PC-9 (cell line): ENCODE measurements around the gene NTM. TPM values are rescaled to one million over a fixed set of nuclear protein-coding genes. Genes with fewer than 3 reads are reported as not detected.

Experiments used
- BruUV-seq: library from RNA; stranded (reverse); fragments of 400-500 nt; replicated peaks from 2 replicates; lab custom pipeline; 2021; lab: Mats Ljungman, UMichigan
- CTCF ChIA-PET: fragments of 300-600 bp; sonication (Branson Sonifier 250); formaldehyde crosslinking; loops from one replicate; lab custom pipeline; 2022; ENCODE audit warnings: antibody characterized with exemption; lab: Charles Lee
- POLR2A ChIA-PET: fragments of 300-600 bp; sonication (Branson Sonifier 250); formaldehyde crosslinking; loops from one replicate; lab custom pipeline; 2022; ENCODE audit warnings: antibody characterized with exemption; ENCODE audit not compliant: unreplicated experiment; lab: Charles Lee
- DNase-seq, 2 experiments: peaks; one replicate each; pipeline versions ENCODE4 v3.0.0 to v3.0.0-alpha.2; 2015 to 2022; ENCODE audit warnings: mixed read lengths in 1 of 2
- H2AFZ ChIP-seq: fragments of 200-600 bp; sonication (generic); 2 replicates; pipeline ENCODE4 v1.8.1; 2017; ENCODE audit warnings: antibody characterized with exemption
- H3F3A ChIP-seq: fragments of 200-600 bp; sonication (generic); 2 replicates; pipeline ENCODE4 v1.8.1; 2017; ENCODE audit warnings: antibody characterized with exemption, mild to moderate bottlenecking, low read depth; ENCODE audit not compliant: insufficient read depth
- H3K27ac ChIP-seq: fragments of 200-600 bp; sonication (generic); 2 replicates; pipeline ENCODE4 v1.6.1; 2016; ENCODE audit warnings: mixed run types
- H3K27me3 ChIP-seq: fragments of 200-600 bp; sonication (generic); 2 replicates; pipeline ENCODE4 v1.6.1; 2016; ENCODE audit warnings: low read depth, mixed run types; ENCODE audit not compliant: insufficient read depth
- H3K36me3 ChIP-seq: fragments of 200-600 bp; sonication (generic); 2 replicates; pipeline ENCODE4 v1.6.1; 2016; ENCODE audit warnings: low read depth, mixed run types
- H3K4me1 ChIP-seq: fragments of 200-600 bp; sonication (generic); replicated peaks from 2 replicates; pipeline ENCODE4 v1.6.1; 2016; ENCODE audit warnings: mixed run types; ENCODE audit not compliant: insufficient read depth
- H3K4me2 ChIP-seq: fragments of 200-600 bp; sonication (generic); 2 replicates; pipeline ENCODE4 v1.6.1; 2017; ENCODE audit warnings: mixed run types
- H3K4me3 ChIP-seq: fragments of 200-600 bp; sonication (generic); 2 replicates; pipeline ENCODE4 v1.6.1; 2016; ENCODE audit warnings: mixed run types
- H3K79me2 ChIP-seq: fragments of 200-600 bp; sonication (generic); 2 replicates; pipeline ENCODE4 v1.6.1; 2017; ENCODE audit warnings: low read depth, mixed run types
- H3K9me2 ChIP-seq: fragments of 200-600 bp; sonication (generic); 2 replicates; pipeline ENCODE4 v1.8.1; 2017; ENCODE audit warnings: mild to moderate bottlenecking; ENCODE audit not compliant: insufficient read depth
- H3K9me3 ChIP-seq: fragments of 200-600 bp; sonication (generic); 2 replicates; pipeline ENCODE4 v1.8.1; 2016; ENCODE audit warnings: low read depth; ENCODE audit not compliant: insufficient read depth
- H4K20me1 ChIP-seq: fragments of 200-600 bp; sonication (generic); 2 replicates; pipeline ENCODE4 v1.8.1; 2017; ENCODE audit not compliant: insufficient read depth
- CTCF ChIP-seq: fragments of 200-600 bp; sonication (generic); conservative IDR thresholded peaks from 2 replicates; pipeline ENCODE4 v1.6.1; 2017; ENCODE audit warnings: mixed run types, antibody characterized with exemption, mild to moderate bottlenecking, moderate library complexity
- EZH2 ChIP-seq: fragments of 200-600 bp; sonication (generic); IDR thresholded peaks from 2 replicates; pipeline ENCODE4 v1.8.0; 2017; ENCODE audit warnings: antibody characterized with exemption, low read depth
- intact Hi-C: fragments of 100-400 bp; cut with micrococcal nuclease; formaldehyde crosslinking; loops from one replicate; pipeline ENCODE4 v1.10.0; 2022; ENCODE audit not compliant: unreplicated experiment
- total RNA-seq: library from RNA; stranded (reverse); gene quantifications from 2 replicates; pipeline ENCODE4 v1.2.3, GENCODE V29; 2021

Gene NTM
- total RNA-seq, 1 experiment from 2014 or later = not detected

GRCh38 chr11:132049205-132049604 lies 678.8 kb downstream of the NTM start:
- Histone ChIP-seq H3K4me3 (no peak overlapping the region), H3K27me3 (peaks cover 6% of the 10 kb centered on the region; the same call in 1 of the 2 replicates), H3K4me2 (no peak overlapping the region), H3F3A (no peaks in the 10 kb centered on the region), H3K27ac (no peak overlapping the region), H3K4me1 (no peaks in the 10 kb centered on the region), H3K36me3 (no peaks in the 10 kb centered on the region), H3K9me2 (no peaks in the 10 kb centered on the region), H4K20me1 (no peaks in the 10 kb centered on the region), H3K79me2 (no peaks in the 10 kb centered on the region), H3K9me3 (no peaks in the 10 kb centered on the region), H2AFZ (no peak overlapping the region)
- ChIA-PET POLR2A (no interaction called here), CTCF (no interaction called here)
- no TSS peak for BruUV-seq
- DNase-seq = no peak
- intact Hi-C loops = no loop called here
- no peak for TF ChIP-seq CTCF
- no peak for TF ChIP-seq EZH2

GRCh38 chr11:132050049-132050448 lies 679.6 kb downstream of the NTM start:
- CTCF ChIA-PET = no interaction called here

GRCh38 chr11:132050577-132051165 lies 680.3 kb downstream of the NTM start:
- TF ChIP-seq CTCF = no peak
- no peak for TF ChIP-seq EZH2
- H3K27ac ChIP-seq = no peak overlapping the region
- no peak for DNase-seq
- intact Hi-C loops = no loop called here
- no peaks in the 10 kb centered on the region for H3K36me3 ChIP-seq
- no peaks in the 10 kb centered on the region for H3K79me2 ChIP-seq
- H3K4me3 ChIP-seq = no peak overlapping the region
- H2AFZ ChIP-seq = no peak overlapping the region
- no peaks in the 10 kb centered on the region for H3K9me3 ChIP-seq
- POLR2A ChIA-PET = no interaction called here
- H3F3A ChIP-seq = no peaks in the 10 kb centered on the region
- no peaks in the 10 kb centered on the region for H3K4me1 ChIP-seq
- H3K9me2 ChIP-seq = no peaks in the 10 kb centered on the region
- no peaks in the 10 kb centered on the region for H4K20me1 ChIP-seq
- H3K4me2 ChIP-seq = no peak overlapping the region
- peaks cover 6% of the 10 kb centered on the region; the same call in 1 of the 2 replicates for H3K27me3 ChIP-seq
- no TSS peak for BruUV-seq
- CTCF ChIA-PET = no interaction called here

More at GRCh38 chr11:132050049-132050448, 679.6 kb downstream of the NTM start:
- no peaks in the 10 kb centered on the region for H4K20me1 ChIP-seq
- BruUV-seq = no TSS peak
- H3K4me3 ChIP-seq = no peak overlapping the region
- intact Hi-C loops = no loop called here
- peaks cover 6% of the 10 kb centered on the region; the same call in 1 of the 2 replicates for H3K27me3 ChIP-seq
- TF ChIP-seq CTCF = no peak
- TF ChIP-seq EZH2 = no peak
- H3K9me3 ChIP-seq = no peaks in the 10 kb centered on the region
- H2AFZ ChIP-seq = no peak overlapping the region
- POLR2A ChIA-PET = no interaction called here
- no peaks in the 10 kb centered on the region for H3K79me2 ChIP-seq
- no peak overlapping the region for H3K4me2 ChIP-seq
- H3K9me2 ChIP-seq = no peaks in the 10 kb centered on the region
- H3K4me1 ChIP-seq = no peaks in the 10 kb centered on the region
- DNase-seq = no peak
- H3K27ac ChIP-seq = no peak overlapping the region
- no peaks in the 10 kb centered on the region for H3K36me3 ChIP-seq
- no peaks in the 10 kb centered on the region for H3F3A ChIP-seq
